Heart right ventricle (tissue), 16 donors: ENCODE measurements around the gene TESMIN. TPM values are rescaled to one million over a fixed set of nuclear protein-coding genes. Genes with fewer than 3 reads are reported as not detected.

Source experiments
- ATAC-seq, 8 donors: fragments of 200-7000 bp; cut with Tn5 transposase; one replicate each; pipeline ENCODE4 v1.9.1; 2020; ENCODE audit warnings: mild to moderate bottlenecking in 8 of 8, moderate library complexity in 8 of 8, moderate number of reproducible peaks in 1 of 8
- DNase-seq, 2 donors: peaks; one replicate each; pipeline ENCODE4 v3.0.0-alpha.2; 2020
- H3K27ac ChIP-seq, 10 donors: fragments of 200-600 bp; sonication (generic) in 2 of 10; one replicate each; pipeline versions ENCODE4 v1.5.0 to v1.8.0; 2020 to 2022; ENCODE audit warnings: mild to moderate bottlenecking in 3 of 10
- H3K27me3 ChIP-seq, 7 donors: fragments of 200-600 bp; one replicate each; pipeline ENCODE4 v1.8.0; 2021 to 2022; ENCODE audit warnings: mild to moderate bottlenecking in 2 of 7
- H3K36me3 ChIP-seq, 9 donors: fragments of 200-600 bp; sonication (generic) in 1 of 9; one replicate each; pipeline versions ENCODE4 v1.5.0 to v1.8.0; 2020 to 2022; ENCODE audit warnings: mild to moderate bottlenecking in 2 of 9
- H3K4me1 ChIP-seq, 9 donors: fragments of 200-600 bp; sonication (generic) in 1 of 9; one replicate each; pipeline versions ENCODE4 v1.5.0 to v1.8.0; 2020 to 2022; ENCODE audit warnings: mild to moderate bottlenecking in 4 of 9
- H3K4me3 ChIP-seq, 10 donors: fragments of 200-600 bp; sonication (generic) in 2 of 10; one replicate each; pipeline versions ENCODE4 v1.5.0 to v1.8.0; 2020 to 2022; ENCODE audit warnings: mild to moderate bottlenecking in 7 of 10, moderate library complexity in 2 of 10
- H3K9me3 ChIP-seq, 11 donors: fragments of 200-600 bp in 10 of 11; sonication (generic) in 2 of 11; one replicate each; pipeline versions ENCODE4 v1.5.0 to v1.8.0; 2013 to 2022; ENCODE audit warnings: mild to moderate bottlenecking in 2 of 11, control low read depth in 1 of 11, moderate library complexity in 1 of 11
- WGBS, 2 donors: extraction: QIAGEN DNeasy Blood & Tissue Kit; methylation state at CpG; one replicate each; pipeline ENCODE4 v1.1.7; 2013; ENCODE audit warnings: inconsistent platforms in 1 of 2; 5-methylcytosine and 5-hydroxymethylcytosine counted together
- intact Hi-C, 10 donors: fragments of 100-400 bp; cut with DNase I; formaldehyde crosslinking; loops; one replicate each; pipeline versions ENCODE4 v1.11.1 to v1.14.2; 2022
- polyA plus RNA-seq, 2 donors: library from polyadenylated mRNA; stranded (reverse); fragments of 200-250 nt; gene quantifications; one replicate each; pipeline ENCODE4 v1.2.3, GENCODE V29; 2013
- total RNA-seq, 10 donors: library from RNA; stranded (reverse); fragmentation: NEBNext Ultra II Directional in 3 of 10; extraction: Animal tissue kit (Norgen Biotek cat#: 25700) in 3 of 10; gene quantifications; one replicate each; pipeline versions ENCODE4 v1.2.1 to v1.2.4, GENCODE V29; 2021 to 2023
- TF ChIP-seq, protein P1 (sequence below), 9 donors: fragments of 200-600 bp; sonication (generic) in 2 of 9; IDR thresholded peaks; one replicate each; pipeline versions ENCODE4 v1.5.0 to v1.8.0; 2021 to 2022; ENCODE audit warnings: antibody characterized with exemption in 9 of 9, mild to moderate bottlenecking in 5 of 9, moderate library complexity in 1 of 9
- donor health status: Arrhythmogenic right ventricular cardiomyopathy.
- donor health status: ischemic (EF 13 %, LVEDD 7.1; RV severe dilation, severe dysfunction).
- donor health status: healthy with polysubstance abuse.
- donor health status: DM: no; HTN: yes; CAD: no.
- donor health status: DM: no; HTN: no; CAD: no.
- donor health status: ischemic (EF 25% LVEDD 6.9; RV normal size, moderate dysfunction).
- donor health status: ischemic (EF 25% LVEDD 5.7; RV mildly dilated, moderate dysfunction).
- donor health status: healthy.
- donor health status: DM: yes; HTN: yes; CAD: no.
- donor health status: Ischemic cardiomyopathy.
- donor health status: ischemic (EF 35%, LVEDD 5.7; RV mildly dilated, moderate dysfunction).
- donor health status: nonischemic (EF 11% LVEDD 7.7; RV severe dilation, severe dysfunction).
- donor health status: DM: yes; HTN: yes; CAD: no.
- donor health status: PGD.
- donor health status: ischemic (EF 29% LVEDD 5.4; RV normal size, mild dysfunction).
- donor health status: nonischemic (EF 23%, LVEDD 6.1; RV moderate dilation, normal function).

TESMIN gene
- total and polyA plus RNA-seq, 12 donors = 0.13 to 2.6 (median 0.63) TPM; not detected in 2

GRCh38 chr11:68684385-68685356 lies 66.6 kb downstream of the TESMIN start, which contains the start of gene GAL:
TSS of gene GAL (plus strand) at chr11:68684544. CDS start at chr11:68684924, 380 bp downstream.
- Histone ChIP-seq H3K36me3 (no peaks in the 10 kb centered on the region), H3K4me1 (peaks cover 2 to 12% (median 9%) of the 10 kb centered on the region in 9 donors), H3K4me3 (peak within 1 kb of the TSS; percentile 10 to 47 (median 33)), H3K9me3 (no peaks in the 10 kb centered on the region), H3K27ac (no peak within 1 kb of the TSS), H3K27me3 (peaks cover 16 to 73% (median 61%) of the 10 kb centered on the region in 7 donors)
- DNase-seq (no peak), ATAC-seq (peak in 2 of 8 donors; percentile 36 to 61)
- WGBS, 2 donors = 3 to 5% methylated on average over 73 to 113 of the region's 113 CpGs
- TF ChIP-seq, protein P1, sequence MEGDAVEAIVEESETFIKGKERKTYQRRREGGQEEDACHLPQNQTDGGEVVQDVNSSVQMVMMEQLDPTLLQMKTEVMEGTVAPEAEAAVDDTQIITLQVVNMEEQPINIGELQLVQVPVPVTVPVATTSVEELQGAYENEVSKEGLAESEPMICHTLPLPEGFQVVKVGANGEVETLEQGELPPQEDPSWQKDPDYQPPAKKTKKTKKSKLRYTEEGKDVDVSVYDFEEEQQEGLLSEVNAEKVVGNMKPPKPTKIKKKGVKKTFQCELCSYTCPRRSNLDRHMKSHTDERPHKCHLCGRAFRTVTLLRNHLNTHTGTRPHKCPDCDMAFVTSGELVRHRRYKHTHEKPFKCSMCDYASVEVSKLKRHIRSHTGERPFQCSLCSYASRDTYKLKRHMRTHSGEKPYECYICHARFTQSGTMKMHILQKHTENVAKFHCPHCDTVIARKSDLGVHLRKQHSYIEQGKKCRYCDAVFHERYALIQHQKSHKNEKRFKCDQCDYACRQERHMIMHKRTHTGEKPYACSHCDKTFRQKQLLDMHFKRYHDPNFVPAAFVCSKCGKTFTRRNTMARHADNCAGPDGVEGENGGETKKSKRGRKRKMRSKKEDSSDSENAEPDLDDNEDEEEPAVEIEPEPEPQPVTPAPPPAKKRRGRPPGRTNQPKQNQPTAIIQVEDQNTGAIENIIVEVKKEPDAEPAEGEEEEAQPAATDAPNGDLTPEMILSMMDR (IDR thresholded peaks at IDR 0.05) = no peak
- intact Hi-C loops = no loop called here

GRCh38 chr11:68683536-68684384 lies 67.6 kb downstream of the TESMIN start:
- no peak for DNase-seq
- intact Hi-C loops = no loop called here
- WGBS, 2 donors = 37 to 44% methylated on average over 37 of the region's 37 CpGs
- Histone ChIP-seq H3K4me3 (peak overlapping the region in 8 of 10 donors; percentile 18 to 47 (median 34)), H3K27ac (no peak overlapping the region), H3K4me1 (peaks cover 2 to 12% (median 9%) of the 10 kb centered on the region in 9 donors), H3K9me3 (no peaks in the 10 kb centered on the region), H3K27me3 (peaks cover 16 to 64% (median 54%) of the 10 kb centered on the region in 7 donors), H3K36me3 (no peaks in the 10 kb centered on the region)
- TF ChIP-seq, protein P1 (IDR thresholded peaks at IDR 0.05) = no peak
- ATAC-seq = peak in 1 of 8 donors; percentile 32

DNA sequence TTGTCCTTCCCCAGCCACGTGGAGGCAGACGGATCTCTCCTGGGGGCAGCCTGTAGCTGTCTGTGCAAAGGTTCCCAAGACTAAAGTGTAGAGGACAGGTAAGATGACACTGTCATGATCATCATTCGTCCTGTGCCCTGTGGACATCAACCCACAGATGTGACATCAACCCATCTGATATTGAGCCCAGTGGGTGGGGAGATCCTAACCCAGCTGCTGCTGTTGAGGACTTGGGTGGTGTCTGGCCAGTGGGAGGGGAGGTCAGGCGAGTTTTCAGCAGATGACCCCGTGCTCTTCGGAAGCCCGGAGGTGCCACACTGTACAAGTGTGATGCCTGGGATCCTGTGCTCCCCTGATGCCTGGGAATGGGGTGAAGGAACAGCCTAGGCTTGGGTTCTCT lies 68.2 kb downstream of the TESMIN start:
- Histone ChIP-seq H3K36me3 (no peaks in the 10 kb centered on the region), H3K27me3 (peaks cover 16 to 58% (median 49%) of the 10 kb centered on the region in 7 donors), H3K27ac (no peak overlapping the region), H3K4me1 (peaks cover 2 to 12% (median 9%) of the 10 kb centered on the region in 9 donors), H3K4me3 (no peak overlapping the region), H3K9me3 (no peaks in the 10 kb centered on the region)
- intact Hi-C loops = no loop called here
- ATAC-seq = no peak
- DNase-seq = no peak
- TF ChIP-seq, protein P1 (IDR thresholded peaks at IDR 0.05) = no peak
- WGBS, 2 donors = 80 to 83% methylated on average over 7 of the region's 7 CpGs

DNA sequence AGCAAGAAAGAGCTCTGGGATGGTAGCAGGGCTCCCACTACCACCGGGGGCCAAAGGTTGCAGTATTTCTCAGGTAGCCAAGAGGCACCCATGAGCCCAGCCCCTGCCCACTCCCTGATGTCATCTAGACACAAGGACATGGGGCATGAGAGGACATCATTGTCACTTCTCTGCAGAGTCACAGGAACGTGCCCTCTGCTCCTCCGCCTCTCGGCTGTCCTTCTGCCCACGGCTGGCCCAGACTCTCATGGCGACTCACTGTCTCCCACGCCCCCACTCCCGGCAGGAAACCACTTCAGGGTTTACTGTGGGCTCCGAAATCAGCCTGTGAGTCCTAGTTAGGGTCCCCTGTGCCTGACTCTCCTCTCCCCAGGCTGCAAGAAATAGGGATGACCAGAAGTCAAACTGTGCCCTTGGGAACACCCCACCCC lies 68.8 kb downstream of the TESMIN start:
- ATAC-seq = no peak

More for the DNA sequence above, 68.8 kb downstream of the TESMIN start:
- no peak for DNase-seq
- no peak overlapping the region for H3K4me3 ChIP-seq
- TF ChIP-seq, protein P1 (IDR thresholded peaks at IDR 0.05) = no peak
- WGBS, 2 donors = 75 to 79% methylated on average over 9 of the region's 9 CpGs
- H3K4me1 ChIP-seq = peaks cover 2 to 17% (median 9%) of the 10 kb centered on the region in 9 donors
- peaks cover 16 to 53% (median 45%) of the 10 kb centered on the region in 7 donors for H3K27me3 ChIP-seq
- no peaks in the 10 kb centered on the region for H3K9me3 ChIP-seq
- intact Hi-C loops = no loop called here
- no peaks in the 10 kb centered on the region for H3K36me3 ChIP-seq
- H3K27ac ChIP-seq = no peak overlapping the region
